HL-60 (cell line): ENCODE measurements around the gene DNAJC18.

Source experiments
- CTCF ChIP-seq: IDR thresholded peaks from one replicate; pipeline ENCODE4 v1.5.1; 2011; ENCODE audit warnings: low read length, control low read depth, inconsistent platforms; ENCODE audit not compliant: insufficient read depth
- GABPA ChIP-seq: IDR thresholded peaks from 2 replicates; pipeline ENCODE4 v1.6.1; 2012; ENCODE audit warnings: low read depth
- POLR2AphosphoS5 ChIP-seq: IDR thresholded peaks from 2 replicates; pipeline ENCODE4 v1.6.1; 2012; ENCODE audit warnings: low read depth
- REST ChIP-seq: IDR thresholded peaks from 2 replicates; pipeline ENCODE4 v1.6.1; 2012; ENCODE audit warnings: low read depth; ENCODE audit not compliant: insufficient replicate concordance
- SPI1 ChIP-seq: IDR thresholded peaks from 2 replicates; pipeline ENCODE4 v1.6.1; 2012; ENCODE audit warnings: low read depth, mild to moderate bottlenecking, borderline replicate concordance

GRCh38 chr5:139468421-139468931, 29.2 kb upstream of the DNAJC18 start:
- no peak for TF ChIP-seq CTCF
- TF ChIP-seq POLR2AphosphoS5, result no peak
- peak; percentile 8; the same call in 1 of the 2 replicates for TF ChIP-seq SPI1
- TF ChIP-seq REST, result no peak
- no peak for TF ChIP-seq GABPA
